Karpas-422 (cell line): ENCODE data around the gene GSC2. TPM values are rescaled to one million over a fixed set of nuclear protein-coding genes. Genes with fewer than 3 reads are reported as not detected.
"Not testable (repeated sequence)": the region's sequence is repeated elsewhere in the genome, so short reads cannot be mapped to it uniquely, and the experiment has no call there.

ENCODE experiments used
- DNase-seq: peaks from one replicate; pipeline ENCODE4 v3.0.0-alpha.2; 2015
- H2AFZ ChIP-seq: fragments of 200-600 bp; sonication (generic); 2 replicates; pipeline ENCODE4 v1.6.1; 2014; ENCODE audit warnings: antibody characterized with exemption, low read length, mixed read lengths
- H3K27ac ChIP-seq: fragments of 200-600 bp; sonication (generic); 2 replicates; pipeline ENCODE4 v1.5.1; 2014; ENCODE audit warnings: mild to moderate bottlenecking, low read length, moderate library complexity
- H3K27me3 ChIP-seq: fragments of 200-600 bp; sonication (generic); 2 replicates; pipeline ENCODE4 v1.6.1; 2014; ENCODE audit warnings: low read length, mixed read lengths
- H3K36me3 ChIP-seq: fragments of 200-600 bp; sonication (generic); 2 replicates; pipeline ENCODE4 v1.6.1; 2014; ENCODE audit warnings: low read length, mixed read lengths; ENCODE audit not compliant: insufficient read depth
- H3K4me1 ChIP-seq: fragments of 200-600 bp; sonication (generic); 2 replicates; pipeline ENCODE4 v1.6.1; 2014; ENCODE audit warnings: mild to moderate bottlenecking, low read length, mixed read lengths
- H3K4me2 ChIP-seq: fragments of 200-600 bp; sonication (generic); 2 replicates; pipeline ENCODE4 v1.6.1; 2014; ENCODE audit warnings: low read length, low read depth, mild to moderate bottlenecking; ENCODE audit not compliant: poor library complexity, severe bottlenecking
- H3K4me3 ChIP-seq: fragments of 200-600 bp; sonication (generic); 2 replicates; pipeline ENCODE4 v1.5.1; 2014; ENCODE audit warnings: mild to moderate bottlenecking, antibody characterized with exemption, low read length, mixed read lengths
- H3K79me2 ChIP-seq: fragments of 200-600 bp; sonication (generic); 2 replicates; pipeline ENCODE4 v1.6.1; 2014; ENCODE audit warnings: mild to moderate bottlenecking, low read length, mixed read lengths
- H3K9ac ChIP-seq: fragments of 200-600 bp; sonication (generic); 2 replicates; pipeline ENCODE4 v1.6.0; 2014; ENCODE audit warnings: low read length
- H3K9me2 ChIP-seq: fragments of 200-600 bp; sonication (generic), shearing (Covaris generic); replicated peaks from 2 replicates; pipeline ENCODE4 v1.6.0; 2014; ENCODE audit warnings: mild to moderate bottlenecking, low read length, moderate library complexity; ENCODE audit not compliant: insufficient read depth
- H3K9me3 ChIP-seq: fragments of 300-700, 200-600 bp; sonication (generic); 2 replicates; pipeline ENCODE4 v1.6.1; 2014; ENCODE audit warnings: low read length, mixed read lengths
- H4K20me1 ChIP-seq: fragments of 200-600 bp; sonication (generic); 2 replicates; pipeline ENCODE4 v1.6.1; 2014; ENCODE audit warnings: mild to moderate bottlenecking, antibody characterized with exemption, low read length, low read depth; ENCODE audit not compliant: insufficient read depth
- total RNA-seq: library from RNA; depleted of rRNA; stranded (reverse); fragments of >200 nt; shearing (Covaris generic); gene quantifications from 2 replicates; pipeline ENCODE4 v1.2.3, GENCODE V29; 2014; ENCODE audit warnings: low replicate concordance

The GSC2 gene
- total RNA-seq, 1 experiment from 2014 or later: not detected

GRCh38 chr22:19168088-19168890, 18.2 kb upstream of the GSC2 start:
- H2AFZ ChIP-seq: no peak overlapping the region
- H3K27ac ChIP-seq: no peak overlapping the region
- H3K4me1 ChIP-seq: peaks cover 16% of the 10 kb centered on the region
- H3K4me2 ChIP-seq: no peak overlapping the region
- H3K9me3 ChIP-seq: peaks cover 4% of the 10 kb centered on the region
- peaks cover 18% of the 10 kb centered on the region for H3K79me2 ChIP-seq
- H4K20me1 ChIP-seq: peaks cover 5% of the 10 kb centered on the region; the same call in 1 of the 2 replicates
- H3K36me3 ChIP-seq: no peaks in the 10 kb centered on the region
- no peaks in the 10 kb centered on the region for H3K27me3 ChIP-seq
- no peak overlapping the region for H3K9ac ChIP-seq
- no peak for DNase-seq
- no peak overlapping the region for H3K4me3 ChIP-seq
- no peaks in the 10 kb centered on the region for H3K9me2 ChIP-seq

- Histone ChIP-seq H3K4me3 (no peak overlapping the region), H3K9me2 (no peaks in the 10 kb centered on the region), H3K4me1 (peaks cover 8% of the 10 kb centered on the region), H3K9me3 (peaks cover 4% of the 10 kb centered on the region), H3K9ac (no peak overlapping the region), H4K20me1 (no peaks in the 10 kb centered on the region; the same call in 1 of the 2 replicates), H3K27ac (no peak overlapping the region), H3K79me2 (peaks cover 8% of the 10 kb centered on the region), H3K27me3 (no peaks in the 10 kb centered on the region), H3K4me2 (no peak overlapping the region), H3K36me3 (no peaks in the 10 kb centered on the region), H2AFZ (no peak overlapping the region)
- DNase-seq: no peak
Measured at GRCh38 chr22:19167106-19167869, 17.2 kb upstream of the GSC2 start.

- Histone ChIP-seq H3K9ac (no peak overlapping the region), H3K27me3 (no peaks in the 10 kb centered on the region), H3K4me3 (no peak overlapping the region)
Measured at GRCh38 chr22:19166421-19166820, 16.3 kb upstream of the GSC2 start.

GRCh38 chr22:19164425-19164824, 14.3 kb upstream of the GSC2 start:
- H3K9me2 ChIP-seq: no peaks in the 10 kb centered on the region
- H3K27ac ChIP-seq: no peak overlapping the region
- H3K4me3 ChIP-seq: no peak overlapping the region
- no peaks in the 10 kb centered on the region for H3K79me2 ChIP-seq
- no peak for DNase-seq
- no peak overlapping the region for H3K4me2 ChIP-seq
- H2AFZ ChIP-seq: no peak overlapping the region
- peaks cover 4% of the 10 kb centered on the region for H3K9me3 ChIP-seq
- no peaks in the 10 kb centered on the region for H3K4me1 ChIP-seq
- no peak overlapping the region for H3K9ac ChIP-seq
- H4K20me1 ChIP-seq: no peaks in the 10 kb centered on the region
- no peaks in the 10 kb centered on the region for H3K36me3 ChIP-seq
- no peaks in the 10 kb centered on the region for H3K27me3 ChIP-seq

More at GRCh38 chr22:19166421-19166820, 16.3 kb upstream of the GSC2 start:
- H3K4me2 ChIP-seq: no peak overlapping the region
- H4K20me1 ChIP-seq: no peaks in the 10 kb centered on the region
- peaks cover 4% of the 10 kb centered on the region for H3K9me3 ChIP-seq
- no peak for DNase-seq
- H3K27ac ChIP-seq: no peak overlapping the region
- no peaks in the 10 kb centered on the region for H3K79me2 ChIP-seq
- H2AFZ ChIP-seq: no peak overlapping the region
- H3K4me1 ChIP-seq: peaks cover 8% of the 10 kb centered on the region
- no peaks in the 10 kb centered on the region for H3K36me3 ChIP-seq
- H3K9me2 ChIP-seq: no peaks in the 10 kb centered on the region

- DNase-seq, H3K27me3 ChIP-seq, H3K9me2 ChIP-seq, H3K4me1 ChIP-seq, H3K4me3 ChIP-seq, H3K9me3 ChIP-seq, H3K79me2 ChIP-seq, H3K4me2 ChIP-seq, H3K27ac ChIP-seq, H3K36me3 ChIP-seq, H3K9ac ChIP-seq, H4K20me1 ChIP-seq, H2AFZ ChIP-seq: not testable (repeated sequence)
Measured at GRCh38 chr22:19158649-19159048, 8.6 kb upstream of the GSC2 start.

GRCh38 chr22:19156109-19156508, 6.0 kb upstream of the GSC2 start:
- not testable (repeated sequence) for H3K9ac ChIP-seq, H3K9me3 ChIP-seq

GRCh38 chr22:19152942-19153883, 3.1 kb upstream of the GSC2 start:
- H3K36me3 ChIP-seq: no peaks in the 10 kb centered on the region
- no peak overlapping the region for H3K9ac ChIP-seq
- H3K9me2 ChIP-seq: no peaks in the 10 kb centered on the region
- no peak overlapping the region for H3K4me3 ChIP-seq
- no peak for DNase-seq
- no peak overlapping the region for H2AFZ ChIP-seq
- no peaks in the 10 kb centered on the region for H3K9me3 ChIP-seq
- H4K20me1 ChIP-seq: no peaks in the 10 kb centered on the region
- H3K27me3 ChIP-seq: no peaks in the 10 kb centered on the region
- H3K79me2 ChIP-seq: no peaks in the 10 kb centered on the region
- H3K4me2 ChIP-seq: no peak overlapping the region
- H3K4me1 ChIP-seq: no peaks in the 10 kb centered on the region
- no peak overlapping the region for H3K27ac ChIP-seq

More at GRCh38 chr22:19156109-19156508, 6.0 kb upstream of the GSC2 start:
- H3K36me3 ChIP-seq, H3K27me3 ChIP-seq, H3K9me2 ChIP-seq, H4K20me1 ChIP-seq, H2AFZ ChIP-seq, H3K4me3 ChIP-seq, H3K27ac ChIP-seq, H3K79me2 ChIP-seq, H3K4me1 ChIP-seq, H3K4me2 ChIP-seq, DNase-seq: not testable (repeated sequence)
